Colonic mucosa (tissue), 4 donors: ENCODE results near the gene PRPH. TPM values are rescaled to one million over a fixed set of nuclear protein-coding genes. Genes with fewer than 3 reads are reported as not detected.

ENCODE experiments used
- DNase-seq: peaks from one replicate; pipeline ENCODE4 v3.0.0-alpha.2; 2020
- H3K27ac ChIP-seq: fragments of 200-600 bp; one replicate; pipeline ENCODE4 v1.8.0; 2021
- H3K27me3 ChIP-seq: fragments of 200-600 bp; one replicate; pipeline ENCODE4 v1.8.0; 2021
- H3K36me3 ChIP-seq: fragments of 200-600 bp; one replicate; pipeline ENCODE4 v1.8.0; 2021
- H3K4me1 ChIP-seq: fragments of 200-600 bp; one replicate; pipeline ENCODE4 v1.8.0; 2021; ENCODE audit warnings: mild to moderate bottlenecking
- H3K4me3 ChIP-seq: fragments of 200-600 bp; one replicate; pipeline ENCODE4 v1.8.0; 2021
- H3K9ac ChIP-seq, 2 donors: one replicate each; pipeline ENCODE4 v1.7.0; 2013; ENCODE audit warnings: control low read depth in 2 of 2, low read depth in 2 of 2, low read length in 2 of 2
- H3K9me3 ChIP-seq: fragments of 200-600 bp; one replicate; pipeline ENCODE4 v1.8.0; 2021
- intact Hi-C: fragments of 100-400 bp; cut with DNase I; formaldehyde crosslinking; loops from one replicate; pipeline ENCODE4 v1.14.1; 2022
- total RNA-seq, 2 donors: library from RNA; stranded (reverse); fragmentation: NEBNext Ultra II Directional in 1 of 2; extraction: Animal tissue kit (Norgen Biotek cat#: 25700) in 1 of 2; gene quantifications; one replicate each; pipeline ENCODE4 v1.2.1, GENCODE V29; 2021
- TF ChIP-seq, protein P1 (sequence below): fragments of 200-600 bp; IDR thresholded peaks from one replicate; pipeline ENCODE4 v1.8.0; 2022; ENCODE audit warnings: antibody characterized with exemption, mild to moderate bottlenecking
- donor health status: healthy.
- donor health status: DM: no; HTN: no; CAD: no.
- donor health status: DM: no; HTN: no; CAD: no.

PRPH gene
- total RNA-seq, 2 donors from 2014 or later = 3.9 to 21.9 TPM

- no peak overlapping the region for H3K4me3 ChIP-seq
- H3K9me3 ChIP-seq = no peaks in the 10 kb centered on the region
- H3K4me1 ChIP-seq = peaks cover 6% of the 10 kb centered on the region
- no peak for DNase-seq
- H3K36me3 ChIP-seq = no peaks in the 10 kb centered on the region
- intact Hi-C loops = no loop called here
- TF ChIP-seq, protein P1, sequence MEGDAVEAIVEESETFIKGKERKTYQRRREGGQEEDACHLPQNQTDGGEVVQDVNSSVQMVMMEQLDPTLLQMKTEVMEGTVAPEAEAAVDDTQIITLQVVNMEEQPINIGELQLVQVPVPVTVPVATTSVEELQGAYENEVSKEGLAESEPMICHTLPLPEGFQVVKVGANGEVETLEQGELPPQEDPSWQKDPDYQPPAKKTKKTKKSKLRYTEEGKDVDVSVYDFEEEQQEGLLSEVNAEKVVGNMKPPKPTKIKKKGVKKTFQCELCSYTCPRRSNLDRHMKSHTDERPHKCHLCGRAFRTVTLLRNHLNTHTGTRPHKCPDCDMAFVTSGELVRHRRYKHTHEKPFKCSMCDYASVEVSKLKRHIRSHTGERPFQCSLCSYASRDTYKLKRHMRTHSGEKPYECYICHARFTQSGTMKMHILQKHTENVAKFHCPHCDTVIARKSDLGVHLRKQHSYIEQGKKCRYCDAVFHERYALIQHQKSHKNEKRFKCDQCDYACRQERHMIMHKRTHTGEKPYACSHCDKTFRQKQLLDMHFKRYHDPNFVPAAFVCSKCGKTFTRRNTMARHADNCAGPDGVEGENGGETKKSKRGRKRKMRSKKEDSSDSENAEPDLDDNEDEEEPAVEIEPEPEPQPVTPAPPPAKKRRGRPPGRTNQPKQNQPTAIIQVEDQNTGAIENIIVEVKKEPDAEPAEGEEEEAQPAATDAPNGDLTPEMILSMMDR = no peak
- H3K27me3 ChIP-seq = peaks cover 35% of the 10 kb centered on the region
- H3K27ac ChIP-seq = no peak overlapping the region
- H3K9ac ChIP-seq = no peak overlapping the region
These were observed 41.2 kb downstream of the PRPH start for GRCh38 chr12:49335955-49336644.

- intact Hi-C loops = no loop called here
- H3K9me3 ChIP-seq = no peaks in the 10 kb centered on the region
- H3K4me1 ChIP-seq = peaks cover 6% of the 10 kb centered on the region
- H3K27me3 ChIP-seq = peaks cover 39% of the 10 kb centered on the region
- no peaks in the 10 kb centered on the region for H3K36me3 ChIP-seq
- no peak within 1 kb of the TSS for H3K27ac ChIP-seq
- TF ChIP-seq, protein P1 = peak; percentile 97
- peak; percentile 88 for DNase-seq
- H3K4me3 ChIP-seq = peak within 1 kb of the TSS; percentile 29
- peak within 1 kb of the TSS in 1 of 2 donors; percentile 64 for H3K9ac ChIP-seq
These were observed 42.0 kb downstream of the PRPH start, which contains the start of gene C1QL4 for GRCh38 chr12:49336645-49337584. Gene C1QL4 (minus strand): TSS chr12:49337188. CDS start chr12:49336477, 711 bp downstream.

- DNase-seq = no peak
- Histone ChIP-seq H3K4me1 (peaks cover 20% of the 10 kb centered on the region), H3K9ac (peak overlapping the region; percentile 38 to 40), H3K36me3 (no peaks in the 10 kb centered on the region), H3K27me3 (peaks cover 51% of the 10 kb centered on the region), H3K27ac (no peak overlapping the region), H3K4me3 (no peak overlapping the region), H3K9me3 (no peaks in the 10 kb centered on the region)
- intact Hi-C loops = loop anchor here (2.0 kb wide), 1 partner anchor 50 kb away; no protein-coding TSS in a partner anchor
- TF ChIP-seq, protein P1 = no peak
These were observed 44.0 kb downstream of the PRPH start for GRCh38 chr12:49338830-49339463.

DNA sequence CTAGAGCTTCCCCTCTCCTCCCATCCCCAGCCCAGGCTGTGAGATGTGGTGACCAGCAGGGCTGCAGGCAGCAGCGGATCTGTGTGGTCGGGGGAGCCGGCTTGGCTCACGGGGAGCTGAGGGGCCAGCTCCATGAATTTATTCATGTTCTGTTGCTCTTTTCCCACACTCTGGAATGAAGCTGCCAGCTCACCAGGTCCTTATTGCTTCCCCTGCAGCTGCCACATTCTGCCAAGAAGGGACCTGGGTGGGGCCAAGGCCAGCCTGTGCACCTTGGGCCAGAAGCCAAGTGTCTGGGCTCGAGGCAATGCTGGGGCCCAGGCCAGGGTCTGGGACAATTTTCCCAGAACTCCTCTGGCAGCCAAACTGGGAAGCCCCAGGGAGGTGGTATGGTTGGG lies 44.5 kb downstream of the PRPH start:
- Histone ChIP-seq H3K9ac (peak overlapping the region; percentile 38 to 40), H3K4me1 (peaks cover 20% of the 10 kb centered on the region), H3K4me3 (no peak overlapping the region), H3K36me3 (no peaks in the 10 kb centered on the region), H3K9me3 (no peaks in the 10 kb centered on the region), H3K27me3 (peaks cover 51% of the 10 kb centered on the region), H3K27ac (no peak overlapping the region)
- intact Hi-C loops = loop anchor here (2.0 kb wide), 1 partner anchor 51 kb away; no protein-coding TSS in a partner anchor
- DNase-seq = peak; percentile 86
- TF ChIP-seq, protein P1 = no peak
